ENCODE measurements around the gene FREY1.

- TF ChIP-seq, protein P1, sequence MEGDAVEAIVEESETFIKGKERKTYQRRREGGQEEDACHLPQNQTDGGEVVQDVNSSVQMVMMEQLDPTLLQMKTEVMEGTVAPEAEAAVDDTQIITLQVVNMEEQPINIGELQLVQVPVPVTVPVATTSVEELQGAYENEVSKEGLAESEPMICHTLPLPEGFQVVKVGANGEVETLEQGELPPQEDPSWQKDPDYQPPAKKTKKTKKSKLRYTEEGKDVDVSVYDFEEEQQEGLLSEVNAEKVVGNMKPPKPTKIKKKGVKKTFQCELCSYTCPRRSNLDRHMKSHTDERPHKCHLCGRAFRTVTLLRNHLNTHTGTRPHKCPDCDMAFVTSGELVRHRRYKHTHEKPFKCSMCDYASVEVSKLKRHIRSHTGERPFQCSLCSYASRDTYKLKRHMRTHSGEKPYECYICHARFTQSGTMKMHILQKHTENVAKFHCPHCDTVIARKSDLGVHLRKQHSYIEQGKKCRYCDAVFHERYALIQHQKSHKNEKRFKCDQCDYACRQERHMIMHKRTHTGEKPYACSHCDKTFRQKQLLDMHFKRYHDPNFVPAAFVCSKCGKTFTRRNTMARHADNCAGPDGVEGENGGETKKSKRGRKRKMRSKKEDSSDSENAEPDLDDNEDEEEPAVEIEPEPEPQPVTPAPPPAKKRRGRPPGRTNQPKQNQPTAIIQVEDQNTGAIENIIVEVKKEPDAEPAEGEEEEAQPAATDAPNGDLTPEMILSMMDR (IDR thresholded peaks at IDR 0.05): no peak
- TF ChIP-seq POLR2AphosphoS5 (IDR thresholded peaks at IDR 0.05; ENCODE audit: insufficient read depth in 1 of 2, low read depth in 1 of 2): no peak
These were observed 21.7 kb downstream of the FREY1 start, which contains the start of gene MAPK8IP1 for GRCh38 chr11:45885274-45885920.
